PC-9 (cell line): Measurements from ENCODE around the gene OR10A4. TPM values are rescaled to one million over a fixed set of nuclear protein-coding genes. Genes with fewer than 3 reads are reported as not detected.

Experiments
- BruUV-seq: library from RNA; stranded (reverse); fragments of 400-500 nt; replicated peaks from 2 replicates; lab custom pipeline; 2021; lab: Mats Ljungman, UMichigan
- CTCF ChIA-PET: fragments of 300-600 bp; sonication (Branson Sonifier 250); formaldehyde crosslinking; loops from one replicate; lab custom pipeline; 2022; ENCODE audit warnings: antibody characterized with exemption; lab: Charles Lee
- POLR2A ChIA-PET: fragments of 300-600 bp; sonication (Branson Sonifier 250); formaldehyde crosslinking; loops from one replicate; lab custom pipeline; 2022; ENCODE audit warnings: antibody characterized with exemption; ENCODE audit not compliant: unreplicated experiment; lab: Charles Lee
- DNase-seq, 2 experiments: peaks; one replicate each; pipeline versions ENCODE4 v3.0.0 to v3.0.0-alpha.2; 2015 to 2022; ENCODE audit warnings: mixed read lengths in 1 of 2
- H2AFZ ChIP-seq: fragments of 200-600 bp; sonication (generic); 2 replicates; pipeline ENCODE4 v1.8.1; 2017; ENCODE audit warnings: antibody characterized with exemption
- H3F3A ChIP-seq: fragments of 200-600 bp; sonication (generic); 2 replicates; pipeline ENCODE4 v1.8.1; 2017; ENCODE audit warnings: antibody characterized with exemption, mild to moderate bottlenecking, low read depth; ENCODE audit not compliant: insufficient read depth
- H3K27ac ChIP-seq: fragments of 200-600 bp; sonication (generic); 2 replicates; pipeline ENCODE4 v1.6.1; 2016; ENCODE audit warnings: mixed run types
- H3K27me3 ChIP-seq: fragments of 200-600 bp; sonication (generic); 2 replicates; pipeline ENCODE4 v1.6.1; 2016; ENCODE audit warnings: low read depth, mixed run types; ENCODE audit not compliant: insufficient read depth
- H3K36me3 ChIP-seq: fragments of 200-600 bp; sonication (generic); 2 replicates; pipeline ENCODE4 v1.6.1; 2016; ENCODE audit warnings: low read depth, mixed run types
- H3K4me1 ChIP-seq: fragments of 200-600 bp; sonication (generic); replicated peaks from 2 replicates; pipeline ENCODE4 v1.6.1; 2016; ENCODE audit warnings: mixed run types; ENCODE audit not compliant: insufficient read depth
- H3K4me2 ChIP-seq: fragments of 200-600 bp; sonication (generic); 2 replicates; pipeline ENCODE4 v1.6.1; 2017; ENCODE audit warnings: mixed run types
- H3K4me3 ChIP-seq: fragments of 200-600 bp; sonication (generic); 2 replicates; pipeline ENCODE4 v1.6.1; 2016; ENCODE audit warnings: mixed run types
- H3K79me2 ChIP-seq: fragments of 200-600 bp; sonication (generic); 2 replicates; pipeline ENCODE4 v1.6.1; 2017; ENCODE audit warnings: low read depth, mixed run types
- H3K9me2 ChIP-seq: fragments of 200-600 bp; sonication (generic); 2 replicates; pipeline ENCODE4 v1.8.1; 2017; ENCODE audit warnings: mild to moderate bottlenecking; ENCODE audit not compliant: insufficient read depth
- H3K9me3 ChIP-seq: fragments of 200-600 bp; sonication (generic); 2 replicates; pipeline ENCODE4 v1.8.1; 2016; ENCODE audit warnings: low read depth; ENCODE audit not compliant: insufficient read depth
- H4K20me1 ChIP-seq: fragments of 200-600 bp; sonication (generic); 2 replicates; pipeline ENCODE4 v1.8.1; 2017; ENCODE audit not compliant: insufficient read depth
- CTCF ChIP-seq: fragments of 200-600 bp; sonication (generic); conservative IDR thresholded peaks from 2 replicates; pipeline ENCODE4 v1.6.1; 2017; ENCODE audit warnings: mixed run types, antibody characterized with exemption, mild to moderate bottlenecking, moderate library complexity
- EZH2 ChIP-seq: fragments of 200-600 bp; sonication (generic); IDR thresholded peaks from 2 replicates; pipeline ENCODE4 v1.8.0; 2017; ENCODE audit warnings: antibody characterized with exemption, low read depth
- intact Hi-C: fragments of 100-400 bp; cut with micrococcal nuclease; formaldehyde crosslinking; loops from one replicate; pipeline ENCODE4 v1.10.0; 2022; ENCODE audit not compliant: unreplicated experiment
- total RNA-seq: library from RNA; stranded (reverse); gene quantifications from 2 replicates; pipeline ENCODE4 v1.2.3, GENCODE V29; 2021

Gene OR10A4
- total RNA-seq, 1 experiment from 2014 or later = not detected

GRCh38 chr11:6920702-6921101 is 44.3 kb downstream of the OR10A4 start, which contains the start of gene OR2D3:
TSS of gene OR2D3 (plus strand) at chr11:6921002. CDS start at chr11:6921002, 0 bp downstream.
- H3K4me3 ChIP-seq = no peak within 1 kb of the TSS
- H3K4me1 ChIP-seq = no peaks in the 10 kb centered on the region
- no peak for DNase-seq
- intact Hi-C loops = no loop called here
- POLR2A ChIA-PET = no interaction called here
- no peaks in the 10 kb centered on the region for H3K36me3 ChIP-seq
- no peaks in the 10 kb centered on the region for H3K27me3 ChIP-seq
- no peak within 1 kb of the TSS for H3K27ac ChIP-seq
- no peak within 1 kb of the TSS for H3K4me2 ChIP-seq
- CTCF ChIA-PET = no interaction called here
- H4K20me1 ChIP-seq = no peaks in the 10 kb centered on the region
- H3F3A ChIP-seq = peaks cover 4% of the 10 kb centered on the region
- no peaks in the 10 kb centered on the region for H3K9me2 ChIP-seq
- no peaks in the 10 kb centered on the region for H3K79me2 ChIP-seq
- no peaks in the 10 kb centered on the region for H3K9me3 ChIP-seq
- no peak within 1 kb of the TSS for H2AFZ ChIP-seq
- TF ChIP-seq CTCF = no peak
- no peak for TF ChIP-seq EZH2
- BruUV-seq = no TSS peak

GRCh38 chr11:6925007-6925577 is 48.7 kb downstream of the OR10A4 start:
- CTCF ChIA-PET = no interaction called here
- H3K27ac ChIP-seq = no peak overlapping the region

DNA sequence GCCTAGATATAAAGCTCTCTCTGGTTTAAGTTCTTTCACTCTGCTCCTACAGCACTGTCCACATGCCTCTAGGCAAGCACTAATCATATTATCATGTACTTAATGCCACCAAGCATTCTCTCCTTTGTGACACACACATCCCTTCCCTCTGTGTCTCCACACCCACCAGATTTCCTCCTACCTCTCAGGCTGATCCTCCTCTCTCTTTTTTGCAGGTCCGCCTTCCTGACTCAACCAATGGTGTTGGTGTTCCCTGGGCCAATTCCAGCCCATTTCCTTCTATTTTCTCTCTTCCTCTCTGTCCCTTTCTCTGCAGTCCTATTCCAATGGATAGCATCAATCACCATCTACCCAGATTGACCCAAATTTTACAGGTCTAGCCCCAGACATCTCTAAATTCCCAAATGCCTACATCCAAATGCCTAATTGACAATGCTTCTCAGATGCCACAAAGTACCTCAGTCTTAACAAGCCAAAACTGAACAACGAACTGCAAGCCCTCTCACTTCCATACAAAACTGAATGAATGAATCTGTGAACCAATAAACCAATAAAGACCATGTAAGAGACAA is 49.3 kb downstream of the OR10A4 start:
- Histone ChIP-seq H3K4me1 (peaks cover 10% of the 10 kb centered on the region; the same call in 1 of the 2 replicates), H3K79me2 (no peaks in the 10 kb centered on the region), H3K36me3 (no peaks in the 10 kb centered on the region), H3K27ac (no peak overlapping the region), H3K9me2 (no peaks in the 10 kb centered on the region), H3K27me3 (no peaks in the 10 kb centered on the region), H3K4me3 (peak overlapping the region; percentile 65), H3F3A (peaks cover 8% of the 10 kb centered on the region), H3K9me3 (no peaks in the 10 kb centered on the region), H4K20me1 (no peaks in the 10 kb centered on the region), H3K4me2 (peak overlapping the region; percentile 94), H2AFZ (peak overlapping the region; percentile 97)
- no TSS peak for BruUV-seq
- POLR2A ChIA-PET = no interaction called here
- CTCF ChIA-PET = no interaction called here
- peak in 1 of 2 experiments; percentile 2 for DNase-seq
- TF ChIP-seq CTCF = no peak
- no peak for TF ChIP-seq EZH2
- intact Hi-C loops = no loop called here

More at GRCh38 chr11:6925007-6925577, 48.7 kb downstream of the OR10A4 start:
- Histone ChIP-seq H3K4me1 (peaks cover 10% of the 10 kb centered on the region; the same call in 1 of the 2 replicates), H4K20me1 (no peaks in the 10 kb centered on the region), H3K9me3 (no peaks in the 10 kb centered on the region), H3K9me2 (no peaks in the 10 kb centered on the region), H3K79me2 (no peaks in the 10 kb centered on the region), H3K27me3 (no peaks in the 10 kb centered on the region), H3K36me3 (no peaks in the 10 kb centered on the region), H3K4me2 (no peak overlapping the region), H3F3A (peaks cover 8% of the 10 kb centered on the region), H2AFZ (no peak overlapping the region), H3K4me3 (no peak overlapping the region)
- no TSS peak for BruUV-seq
- TF ChIP-seq CTCF (no peak), EZH2 (no peak)
- POLR2A ChIA-PET = no interaction called here
- intact Hi-C loops = no loop called here
- no peak for DNase-seq
